Measurements from ENCODE around the gene PF4V1.
"Not testable (repeated sequence)": the region's sequence is repeated elsewhere in the genome, so short reads cannot be mapped to it uniquely, and the experiment has no call there.

The PF4V1 gene

GRCh38 chr4:73870768-73871167 lies 17.7 kb downstream of the PF4V1 start:
- DNase-seq (ENCODE audit: low spot score): no peak

- no peak for DNase-seq (ENCODE audit: low spot score)
Observed at GRCh38 chr4:73871511-73872310, 18.6 kb downstream of the PF4V1 start.

- no peak for DNase-seq (ENCODE audit: low spot score)
Observed at GRCh38 chr4:73872316-73873108, 19.4 kb downstream of the PF4V1 start.

GRCh38 chr4:73874386-73874785 lies 21.3 kb downstream of the PF4V1 start:
- DNase-seq (ENCODE audit: low spot score): no peak

- DNase-seq (ENCODE audit: low spot score): no peak
Observed at GRCh38 chr4:73875401-73875800, 22.3 kb downstream of the PF4V1 start.

GRCh38 chr4:73883306-73883705 lies 30.2 kb downstream of the PF4V1 start:
- peak; percentile 61 for DNase-seq (ENCODE audit: low spot score)

GRCh38 chr4:73885574-73886267 lies 32.6 kb downstream of the PF4V1 start:
- DNase-seq (ENCODE audit: low spot score): no peak

- no peak for DNase-seq (ENCODE audit: low spot score)
Observed at GRCh38 chr4:73891326-73891725, 38.2 kb downstream of the PF4V1 start.

GRCh38 chr4:73891739-73892405 lies 38.8 kb downstream of the PF4V1 start:
- peak; percentile 59 for DNase-seq (ENCODE audit: low spot score)

- DNase-seq (ENCODE audit: low spot score): no peak
Observed at GRCh38 chr4:73892966-73893365, 39.9 kb downstream of the PF4V1 start.

GRCh38 chr4:73894001-73894400 lies 40.9 kb downstream of the PF4V1 start:
- no peak for DNase-seq (ENCODE audit: low spot score)

- DNase-seq (ENCODE audit: low spot score): no peak
Observed at GRCh38 chr4:73895201-73896175, 42.4 kb downstream of the PF4V1 start.

- DNase-seq (ENCODE audit: low spot score): no peak
Observed at GRCh38 chr4:73896416-73896815, 43.3 kb downstream of the PF4V1 start.

GRCh38 chr4:73897380-73898136 lies 44.5 kb downstream of the PF4V1 start:
- peak; percentile 68 for DNase-seq (ENCODE audit: low spot score)

- DNase-seq (ENCODE audit: low spot score): not testable (repeated sequence)
Observed at GRCh38 chr4:73899338-73899737, 46.2 kb downstream of the PF4V1 start.

- DNase-seq (ENCODE audit: low spot score): peak; percentile 51
Observed at GRCh38 chr4:73901031-73901430, 47.9 kb downstream of the PF4V1 start.

GRCh38 chr4:73902038-73902637 lies 49.0 kb downstream of the PF4V1 start:
- peak; percentile 12 for DNase-seq (ENCODE audit: low spot score)

GRCh38 chr4:73902817-73903547 lies 49.9 kb downstream of the PF4V1 start:
- DNase-seq (ENCODE audit: low spot score): no peak

Measured in AG20443 (cell line).